Testis (tissue), 3 donors: ENCODE measurements around the gene C1orf50. TPM values are rescaled to one million over a fixed set of nuclear protein-coding genes. Genes with fewer than 3 reads are reported as not detected.
A peak's percentile ranks its signal among the peaks of the same experiment; 100 is the strongest.

Source experiments
- DNase-seq: peaks from one replicate; pipeline ENCODE4 v3.0.0-alpha.2; 2019
- H3K27ac ChIP-seq, 2 donors: fragments of 200-600 bp; sonication (generic); one replicate each; pipeline ENCODE4 v1.5.1; 2019
- H3K27me3 ChIP-seq: fragments of 200-600 bp; sonication (generic); one replicate; pipeline ENCODE4 v1.5.1; 2019
- H3K36me3 ChIP-seq: fragments of 200-600 bp; sonication (generic); one replicate; pipeline ENCODE4 v1.5.1; 2017; ENCODE audit warnings: low read depth; ENCODE audit errors: missing control alignments
- H3K4me1 ChIP-seq: fragments of 200-600 bp; sonication (generic); one replicate; pipeline ENCODE4 v1.5.1; 2019
- H3K4me3 ChIP-seq, 2 donors: fragments of 200-600 bp; sonication (generic); one replicate each; pipeline ENCODE4 v1.5.1; 2017 to 2019
- H3K9me3 ChIP-seq: fragments of 200-600 bp; sonication (generic); one replicate; pipeline ENCODE4 v1.5.1; 2017
- POLR2A ChIP-seq: fragments of 450-650 bp; IDR thresholded peaks from one replicate; pipeline ENCODE4 v1.6.1; 2017; ENCODE audit warnings: antibody characterized with exemption, mild to moderate bottlenecking, moderate library complexity
- WGBS, 2 donors: methylation state at CpG; one replicate each; pipeline ENCODE4 v1.1.5; 2018; 5-methylcytosine and 5-hydroxymethylcytosine counted together
- intact Hi-C: fragments of 100-400 bp; cut with DNase I; formaldehyde crosslinking; loops from one replicate; pipeline ENCODE4 v1.15.1; 2023; ENCODE audit warnings: low total_unique reads
- polyA plus RNA-seq: library from polyadenylated mRNA; stranded (reverse); fragments of 350-450 nt; fragmentation: Illumina TruSeq; extraction: RNeasy Lipid Tissue Mini Kit (QIAGEN cat#74804); gene quantifications from one replicate; pipeline ENCODE4 v1.2.3, GENCODE V29; 2014; ENCODE audit warnings: low read depth, low replicate concordance; ENCODE audit not compliant: insufficient read depth
- total RNA-seq, 2 donors: library from RNA; depleted of rRNA; stranded (reverse); fragments of >200 nt; gene quantifications; one replicate each; pipeline ENCODE4 v1.2.3, GENCODE V29; 2016
- TF ChIP-seq, protein P1 (sequence below), 3 experiments: fragments of 450-650 bp in 2 of 3; fragments of 200-600 bp in 1 of 3; sonication (generic) in 1 of 3; IDR thresholded peaks; one replicate each; pipeline ENCODE4 v1.5.1; 2016 to 2019; ENCODE audit warnings: antibody characterized with exemption in 3 of 3, mild to moderate bottlenecking in 2 of 3, moderate library complexity in 1 of 3

C1orf50 gene
- total and polyA plus RNA-seq, 3 donors from 2014 or later: 9.4 to 21.8 (median 10.2) TPM

GRCh38 chr1:42756956-42757891, 9.8 kb upstream of the C1orf50 start:
- Histone ChIP-seq H3K27me3 (no peaks in the 10 kb centered on the region), H3K27ac (no peak overlapping the region), H3K9me3 (no peaks in the 10 kb centered on the region), H3K4me3 (no peak overlapping the region), H3K4me1 (no peaks in the 10 kb centered on the region), H3K36me3 (no peaks in the 10 kb centered on the region)
- intact Hi-C loops: no loop called here
- DNase-seq: no peak
- TF ChIP-seq POLR2A: no peak
- TF ChIP-seq, protein P1, sequence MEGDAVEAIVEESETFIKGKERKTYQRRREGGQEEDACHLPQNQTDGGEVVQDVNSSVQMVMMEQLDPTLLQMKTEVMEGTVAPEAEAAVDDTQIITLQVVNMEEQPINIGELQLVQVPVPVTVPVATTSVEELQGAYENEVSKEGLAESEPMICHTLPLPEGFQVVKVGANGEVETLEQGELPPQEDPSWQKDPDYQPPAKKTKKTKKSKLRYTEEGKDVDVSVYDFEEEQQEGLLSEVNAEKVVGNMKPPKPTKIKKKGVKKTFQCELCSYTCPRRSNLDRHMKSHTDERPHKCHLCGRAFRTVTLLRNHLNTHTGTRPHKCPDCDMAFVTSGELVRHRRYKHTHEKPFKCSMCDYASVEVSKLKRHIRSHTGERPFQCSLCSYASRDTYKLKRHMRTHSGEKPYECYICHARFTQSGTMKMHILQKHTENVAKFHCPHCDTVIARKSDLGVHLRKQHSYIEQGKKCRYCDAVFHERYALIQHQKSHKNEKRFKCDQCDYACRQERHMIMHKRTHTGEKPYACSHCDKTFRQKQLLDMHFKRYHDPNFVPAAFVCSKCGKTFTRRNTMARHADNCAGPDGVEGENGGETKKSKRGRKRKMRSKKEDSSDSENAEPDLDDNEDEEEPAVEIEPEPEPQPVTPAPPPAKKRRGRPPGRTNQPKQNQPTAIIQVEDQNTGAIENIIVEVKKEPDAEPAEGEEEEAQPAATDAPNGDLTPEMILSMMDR (IDR thresholded peaks at IDR 0.05): peak; percentile 14 to 68 (median 54)
- 73 to 79% methylated on average over 17 of the region's 17 CpGs for WGBS, 2 donors

- Histone ChIP-seq H3K4me3 (no peak overlapping the region), H3K9me3 (no peaks in the 10 kb centered on the region), H3K27ac (no peak overlapping the region), H3K4me1 (no peaks in the 10 kb centered on the region), H3K27me3 (no peaks in the 10 kb centered on the region), H3K36me3 (no peaks in the 10 kb centered on the region)
- DNase-seq: no peak
- intact Hi-C loops: no loop called here
- TF ChIP-seq, protein P1 (IDR thresholded peaks at IDR 0.05): no peak
- no peak for TF ChIP-seq POLR2A
Observed at GRCh38 chr1:42757892-42758275, 9.2 kb upstream of the C1orf50 start.

DNA sequence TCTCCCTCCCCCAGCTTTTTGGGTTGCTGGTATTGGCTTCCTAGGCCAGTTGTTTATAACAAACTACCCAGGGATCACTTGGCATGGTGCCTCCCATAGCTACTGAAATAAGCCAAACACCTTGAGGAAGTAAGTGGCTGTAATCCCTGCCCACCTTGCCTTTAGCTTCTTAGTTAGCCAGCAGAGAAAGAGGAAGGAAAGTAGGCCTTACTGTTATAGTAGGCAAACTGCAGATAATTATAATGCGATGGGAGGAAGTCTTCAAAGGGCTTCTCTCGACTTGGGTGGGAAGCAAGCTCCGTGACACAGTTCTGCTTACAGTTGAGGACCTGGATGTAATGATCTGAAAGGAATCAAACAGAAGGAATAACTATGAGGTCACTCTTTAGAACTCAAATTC, 8.4 kb upstream of the C1orf50 start:
- intact Hi-C loops: no loop called here
- 81 to 86% methylated on average over 3 of the region's 3 CpGs for WGBS, 2 donors
- no peaks in the 10 kb centered on the region for H3K27me3 ChIP-seq
- DNase-seq: no peak
- H3K4me3 ChIP-seq: no peak overlapping the region
- H3K4me1 ChIP-seq: no peaks in the 10 kb centered on the region
- no peak overlapping the region for H3K27ac ChIP-seq
- H3K9me3 ChIP-seq: no peaks in the 10 kb centered on the region
- TF ChIP-seq POLR2A: no peak
- TF ChIP-seq, protein P1 (IDR thresholded peaks at IDR 0.05): no peak
- H3K36me3 ChIP-seq: no peaks in the 10 kb centered on the region

- Histone ChIP-seq H3K9me3 (no peaks in the 10 kb centered on the region), H3K27ac (no peak overlapping the region), H3K36me3 (no peaks in the 10 kb centered on the region), H3K4me1 (no peaks in the 10 kb centered on the region), H3K4me3 (no peak overlapping the region), H3K27me3 (no peaks in the 10 kb centered on the region)
- no peak for DNase-seq
- intact Hi-C loops: no loop called here
- TF ChIP-seq POLR2A: no peak
- TF ChIP-seq, protein P1 (IDR thresholded peaks at IDR 0.05): no peak
- 67 to 84% methylated on average over 6 to 9 of the region's 9 CpGs for WGBS, 2 donors
Observed at GRCh38 chr1:42759114-42759513, 7.9 kb upstream of the C1orf50 start.

- Histone ChIP-seq H3K36me3 (no peaks in the 10 kb centered on the region), H3K4me3 (no peak overlapping the region)
Observed at GRCh38 chr1:42761567-42761966, 5.5 kb upstream of the C1orf50 start.

More at GRCh38 chr1:42761567-42761966, 5.5 kb upstream of the C1orf50 start:
- H3K9me3 ChIP-seq: no peaks in the 10 kb centered on the region
- intact Hi-C loops: no loop called here
- no peaks in the 10 kb centered on the region for H3K27me3 ChIP-seq
- H3K4me1 ChIP-seq: peaks cover 13% of the 10 kb centered on the region
- TF ChIP-seq, protein P1 (IDR thresholded peaks at IDR 0.05): no peak
- TF ChIP-seq POLR2A: no peak
- DNase-seq: no peak
- H3K27ac ChIP-seq: no peak overlapping the region
- WGBS, 2 donors: 91 to 92% methylated on average over 4 of the region's 4 CpGs
